H7 (cell line): ENCODE measurements around the gene RAB7A. TPM values are rescaled to one million over a fixed set of nuclear protein-coding genes. Genes with fewer than 3 reads are reported as not detected.
"Not testable (repeated sequence)": the region's sequence is repeated elsewhere in the genome, so short reads cannot be mapped to it uniquely, and the experiment has no call there.

Experiments
- DNase-seq: peaks from one replicate; pipeline ENCODE4 v3.0.0; 2012
- H3K27me3 ChIP-seq: 2 replicates; pipeline ENCODE4 v1.6.0; 2011; ENCODE audit warnings: mild to moderate bottlenecking, low read length; ENCODE audit not compliant: control insufficient read depth, insufficient read depth
- H3K36me3 ChIP-seq: replicated peaks from 2 replicates; pipeline ENCODE4 v1.5.1; 2011; ENCODE audit warnings: low read length; ENCODE audit not compliant: control insufficient read depth, insufficient read depth
- H3K4me3 ChIP-seq: 2 replicates; pipeline ENCODE4 v1.5.1; 2011; ENCODE audit warnings: low read depth, mild to moderate bottlenecking, control low read depth, low read length, moderate library complexity; ENCODE audit not compliant: insufficient read depth
- total RNA-seq: library from RNA; depleted of rRNA; stranded (reverse); fragments of >200 nt; shearing (Covaris generic); gene quantifications from 2 replicates; pipeline ENCODE4 v1.2.3, GENCODE V29; 2014

The RAB7A gene
- total RNA-seq, 1 experiment from 2014 or later, result 40.6 TPM

DNA sequence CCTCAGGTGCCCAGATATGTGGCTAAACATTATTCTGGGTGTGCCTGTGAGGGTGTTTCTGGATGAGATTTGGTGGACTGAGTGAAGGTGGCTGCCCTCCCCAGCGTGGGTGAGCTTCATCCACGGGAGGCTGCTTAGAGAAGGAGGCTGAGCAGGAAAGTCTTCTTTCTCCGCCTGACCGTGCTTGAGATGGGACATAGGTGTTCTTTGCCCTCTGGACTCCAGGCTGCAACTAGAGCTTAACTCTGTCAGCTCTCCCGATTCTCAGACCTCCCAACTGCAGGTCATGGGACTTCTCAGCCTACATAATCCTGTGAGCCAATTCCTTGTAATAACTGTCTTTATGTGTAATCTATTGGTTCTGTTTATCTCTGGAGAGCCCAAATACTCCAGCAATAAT lies 34.1 kb downstream of the RAB7A start:
- Histone ChIP-seq H3K27me3 (no peaks in the 10 kb centered on the region), H3K4me3 (no peak overlapping the region), H3K36me3 (no peaks in the 10 kb centered on the region)
- DNase-seq, result no peak

DNA sequence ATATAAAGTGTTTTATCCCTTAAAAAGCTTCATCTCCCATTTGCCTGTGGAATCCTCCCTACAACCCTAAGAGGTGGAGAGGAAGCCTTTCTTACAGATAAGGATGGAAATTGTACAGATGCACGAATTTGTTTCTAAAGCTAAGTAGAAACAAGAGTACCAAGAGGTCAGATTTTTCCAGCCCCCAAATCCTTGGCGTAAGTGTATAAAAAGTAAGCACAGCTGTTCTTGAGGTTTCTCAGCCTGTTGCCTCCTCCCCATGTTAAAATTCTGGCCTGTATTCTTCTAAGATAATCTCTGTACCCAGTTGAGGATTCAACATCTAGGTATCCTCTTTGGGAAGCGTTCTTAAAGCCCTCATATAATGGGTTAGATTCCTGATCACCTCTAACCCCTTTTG lies 34.9 kb downstream of the RAB7A start:
- Histone ChIP-seq H3K36me3 (no peaks in the 10 kb centered on the region), H3K4me3 (no peak overlapping the region)
- DNase-seq, result no peak

DNA sequence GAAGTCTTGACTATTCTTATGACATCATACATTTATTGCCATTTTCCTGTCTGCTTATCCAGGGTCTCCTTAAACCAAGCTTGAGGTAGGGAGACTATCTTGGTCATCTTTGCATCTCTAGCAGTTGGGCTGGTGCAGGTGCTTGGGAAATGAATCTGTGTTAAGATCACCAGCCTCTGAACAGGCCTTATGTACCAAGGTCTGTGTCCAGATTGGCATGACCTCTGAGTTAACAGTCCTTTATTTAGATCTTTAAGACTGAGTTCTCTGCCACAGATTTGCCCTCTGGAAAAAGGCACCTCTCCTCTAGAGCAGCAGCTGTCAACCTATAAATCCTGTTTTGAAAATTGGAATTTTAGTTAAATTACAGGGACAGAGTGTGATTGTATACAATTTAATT lies 35.4 kb downstream of the RAB7A start:
- H3K27me3 ChIP-seq, result no peaks in the 10 kb centered on the region
- H3K4me3 ChIP-seq, result no peak overlapping the region
- H3K36me3 ChIP-seq, result no peaks in the 10 kb centered on the region
- DNase-seq, result no peak

More for the DNA sequence above, 34.9 kb downstream of the RAB7A start:
- no peaks in the 10 kb centered on the region for H3K27me3 ChIP-seq

DNA sequence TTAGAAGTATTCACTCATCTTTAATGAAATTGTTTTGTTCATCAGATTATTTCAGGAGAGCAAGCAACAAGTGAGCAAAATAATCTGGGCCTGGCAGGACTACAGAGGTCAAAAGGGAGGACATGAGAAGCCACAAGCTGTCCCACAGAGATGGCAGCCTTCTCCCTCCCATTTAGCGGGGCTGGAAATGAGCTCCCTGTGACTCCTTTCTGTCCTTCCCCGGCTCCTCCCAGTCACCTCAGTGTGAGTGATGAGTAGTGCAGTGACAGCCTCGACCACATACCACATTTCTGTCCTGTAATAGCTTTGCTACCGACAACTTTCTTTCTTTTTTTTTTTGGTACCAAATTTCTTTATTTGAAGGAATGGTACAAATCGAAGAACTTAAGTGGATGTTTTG lies 38.0 kb downstream of the RAB7A start:
- no peak for DNase-seq
- H3K27me3 ChIP-seq, result no peaks in the 10 kb centered on the region
- H3K4me3 ChIP-seq, result no peak overlapping the region
- H3K36me3 ChIP-seq, result no peaks in the 10 kb centered on the region

DNA sequence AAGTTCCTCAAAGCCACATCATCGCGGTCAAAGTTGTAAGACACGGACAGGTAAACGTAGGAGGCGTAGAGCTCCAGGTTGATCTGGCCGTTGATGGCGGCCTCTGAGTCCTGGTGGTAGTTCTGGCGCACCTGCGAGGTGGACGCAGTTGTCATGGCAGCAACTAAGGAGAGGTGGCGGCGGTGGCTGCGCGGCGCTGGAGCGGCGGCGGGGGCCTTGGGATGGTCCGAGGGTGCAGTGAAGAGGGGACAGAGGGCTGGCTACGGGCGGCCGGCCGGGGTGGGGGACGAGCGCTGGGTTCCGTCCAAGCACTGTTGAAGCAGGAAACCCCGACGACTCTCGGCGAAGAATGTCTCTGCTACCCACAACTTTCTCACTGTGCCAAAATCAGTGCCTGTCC lies 38.9 kb downstream of the RAB7A start:
- no peaks in the 10 kb centered on the region for H3K36me3 ChIP-seq

DNA sequence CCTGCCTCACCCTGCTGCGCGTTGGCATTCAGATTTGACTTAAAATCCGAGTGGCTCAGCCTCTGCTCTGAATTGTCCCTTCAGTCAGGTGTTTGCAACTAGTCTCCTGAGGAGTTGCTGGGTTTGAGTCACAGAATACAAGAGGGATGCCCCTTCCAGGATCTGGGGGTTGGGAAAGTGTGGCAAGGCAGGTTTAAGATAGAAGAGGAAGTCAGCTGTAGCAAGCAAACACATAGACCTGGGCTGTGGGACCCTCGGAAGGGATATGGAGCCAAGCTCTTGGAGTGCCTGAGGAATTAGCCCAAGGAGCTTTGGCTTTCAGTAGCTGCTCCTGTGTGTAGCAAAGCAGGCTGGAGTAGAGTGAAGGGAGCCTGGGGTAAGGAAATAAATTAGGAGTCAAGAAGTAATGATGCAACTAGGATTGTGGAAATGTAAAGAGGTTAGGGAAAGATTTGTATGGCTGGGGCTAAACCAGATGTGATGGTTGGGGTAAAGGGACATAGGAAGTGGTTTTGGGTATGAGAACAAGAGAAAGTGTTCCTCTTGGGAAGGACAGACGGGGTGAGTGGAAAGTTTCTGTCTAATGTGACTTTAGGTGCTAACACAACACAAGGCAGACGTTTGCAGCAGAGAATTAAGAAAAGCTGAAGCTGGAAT lies 41.2 kb downstream of the RAB7A start:
- H3K4me3 ChIP-seq, result no peak overlapping the region
- no peaks in the 10 kb centered on the region for H3K27me3 ChIP-seq
- H3K36me3 ChIP-seq, result no peaks in the 10 kb centered on the region
- no peak for DNase-seq

More for the DNA sequence above, 38.9 kb downstream of the RAB7A start:
- no peaks in the 10 kb centered on the region for H3K27me3 ChIP-seq
- no peak overlapping the region for H3K4me3 ChIP-seq
- DNase-seq, result no peak

DNA sequence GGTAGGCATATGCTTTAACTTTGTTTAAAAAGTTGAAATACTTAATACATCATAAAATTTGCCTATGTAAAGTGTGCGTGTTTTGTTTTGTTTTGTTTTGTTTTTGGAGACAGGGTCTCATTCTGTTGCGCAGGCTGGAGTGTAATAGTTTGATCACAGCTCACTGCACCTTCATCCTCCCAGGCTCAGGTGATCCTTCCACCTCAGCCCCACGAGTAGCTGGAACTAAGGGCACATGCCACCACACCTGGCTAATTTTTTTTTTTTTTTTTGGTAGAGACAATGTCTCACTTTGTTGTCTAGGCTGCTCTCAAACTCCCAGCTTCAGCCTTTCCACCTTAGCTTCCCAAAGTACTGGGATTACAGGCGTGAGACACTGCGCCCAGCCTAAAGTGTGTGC lies 42.5 kb downstream of the RAB7A start:
- Histone ChIP-seq H3K4me3 (no peak overlapping the region), H3K36me3 (no peaks in the 10 kb centered on the region), H3K27me3 (no peaks in the 10 kb centered on the region)
- no peak for DNase-seq

DNA sequence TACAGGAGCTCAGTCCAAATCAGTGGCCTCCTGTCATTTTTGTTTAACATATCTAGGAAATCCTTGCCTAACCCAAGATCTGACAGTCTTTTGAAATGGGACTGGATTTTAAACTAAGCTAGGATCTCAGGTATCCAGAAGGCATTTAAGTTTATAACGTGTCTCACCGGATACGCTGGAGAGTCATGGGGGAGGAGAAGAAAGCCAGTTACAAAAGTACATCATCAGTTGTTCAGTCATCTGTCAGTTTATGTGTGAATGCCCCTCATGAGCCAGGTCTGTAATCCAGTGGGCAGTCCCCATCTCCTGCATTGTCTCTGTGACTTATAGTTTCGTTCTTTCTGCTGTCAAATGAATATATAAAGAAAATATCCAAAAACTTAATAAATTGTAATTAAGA lies 44.4 kb downstream of the RAB7A start:
- no peak for DNase-seq
- Histone ChIP-seq H3K27me3 (no peaks in the 10 kb centered on the region), H3K36me3 (no peaks in the 10 kb centered on the region; the same call in 1 of the 2 replicates), H3K4me3 (no peak overlapping the region)

DNA sequence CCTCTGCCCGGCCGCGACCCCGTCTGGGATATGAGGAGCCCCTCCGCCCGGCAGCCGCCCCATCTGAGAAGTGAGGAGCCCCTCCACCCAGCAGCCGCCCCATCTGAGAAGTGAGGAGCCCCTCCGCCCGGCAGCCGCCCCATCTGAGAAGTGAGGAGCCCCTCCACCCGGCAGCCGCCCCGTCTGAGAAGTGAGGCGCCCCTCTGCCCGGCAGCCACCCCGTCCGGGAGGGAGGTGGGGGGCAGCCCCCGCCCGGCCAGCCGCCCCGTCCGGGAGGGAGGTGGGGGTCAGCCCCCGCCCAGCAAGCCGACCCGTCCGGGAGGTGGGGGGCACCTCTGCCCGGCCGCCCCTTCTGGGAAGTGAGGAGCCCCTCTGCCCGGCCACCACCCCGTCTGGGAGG lies 47.2 kb downstream of the RAB7A start:
- H3K36me3 ChIP-seq, H3K4me3 ChIP-seq, DNase-seq, H3K27me3 ChIP-seq: not testable (repeated sequence)

DNA sequence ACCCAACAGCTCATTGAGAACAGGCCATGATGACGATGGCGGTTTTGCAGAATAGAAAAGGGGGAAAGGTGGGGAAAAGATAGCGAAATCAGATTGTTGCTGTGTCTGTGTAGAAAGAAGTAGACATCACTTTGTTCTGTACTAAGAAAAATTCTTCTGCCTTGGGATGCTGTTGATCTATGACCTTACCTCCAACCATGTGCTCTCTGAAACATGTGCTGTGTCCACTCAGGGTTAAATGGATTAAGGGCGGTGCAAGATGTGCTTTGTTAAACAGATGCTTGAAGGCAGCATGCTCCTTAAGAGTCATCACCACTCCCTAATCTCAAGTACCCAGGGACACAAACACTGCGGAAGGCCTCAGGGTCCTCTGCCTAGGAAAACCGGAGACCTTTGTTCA lies 47.6 kb downstream of the RAB7A start:
- not testable (repeated sequence) for DNase-seq, H3K4me3 ChIP-seq, H3K36me3 ChIP-seq, H3K27me3 ChIP-seq

DNA sequence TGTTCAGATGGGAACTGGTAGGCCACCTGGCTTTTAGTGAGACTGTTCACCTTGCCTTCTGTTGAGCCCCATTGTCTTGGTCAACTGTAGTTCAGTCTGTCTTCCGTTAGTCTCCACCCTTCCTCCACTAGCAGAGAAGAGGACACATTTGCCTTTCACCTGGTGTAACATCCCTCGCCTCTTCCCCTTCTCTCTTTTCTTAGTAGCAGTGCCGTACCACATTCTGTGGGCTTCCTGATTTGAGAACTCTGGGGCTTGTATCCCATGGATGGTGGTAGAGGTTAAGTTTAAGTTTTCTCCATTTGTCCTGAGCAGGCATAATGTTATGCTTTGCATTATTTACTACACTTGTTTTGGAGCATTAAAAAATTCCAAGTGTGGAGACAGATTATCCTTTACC lies 49.3 kb downstream of the RAB7A start:
- DNase-seq, result no peak
- no peak overlapping the region for H3K4me3 ChIP-seq
- no peaks in the 10 kb centered on the region for H3K27me3 ChIP-seq
- no peaks in the 10 kb centered on the region; the same call in 1 of the 2 replicates for H3K36me3 ChIP-seq

DNA sequence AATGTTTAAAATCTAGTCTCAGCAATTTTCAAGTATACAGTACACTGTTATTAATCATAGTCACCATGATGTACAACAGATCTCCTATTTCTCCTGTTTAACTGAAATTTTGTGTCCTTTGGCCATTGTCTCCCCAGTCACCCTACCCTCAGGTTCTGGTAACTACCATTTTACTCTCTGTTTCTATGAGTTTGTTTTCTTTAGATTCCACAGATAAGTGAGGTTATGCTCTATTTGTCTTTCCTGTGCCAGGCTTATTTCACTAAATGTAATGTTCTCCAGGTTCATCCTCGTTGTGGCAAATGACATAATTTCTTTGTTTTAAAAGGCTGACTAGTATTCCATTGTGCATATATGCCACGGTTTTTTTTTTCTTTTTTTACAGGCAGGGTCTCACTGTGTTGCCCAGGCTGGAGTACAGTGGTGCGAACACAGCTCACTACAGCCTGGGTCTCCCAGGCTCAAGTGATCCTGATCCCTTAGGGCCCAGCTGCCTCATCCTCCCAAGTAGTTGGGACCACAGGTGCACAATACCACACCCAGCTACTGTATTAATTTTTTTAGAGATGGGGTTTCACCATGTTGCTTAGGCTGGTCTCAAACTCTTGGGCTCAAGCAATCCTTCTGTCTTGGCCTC lies 50.0 kb downstream of the RAB7A start:
- H3K36me3 ChIP-seq, result no peaks in the 10 kb centered on the region; the same call in 1 of the 2 replicates
- no peak for DNase-seq
- H3K27me3 ChIP-seq, result no peaks in the 10 kb centered on the region
- H3K4me3 ChIP-seq, result no peak overlapping the region

DNA sequence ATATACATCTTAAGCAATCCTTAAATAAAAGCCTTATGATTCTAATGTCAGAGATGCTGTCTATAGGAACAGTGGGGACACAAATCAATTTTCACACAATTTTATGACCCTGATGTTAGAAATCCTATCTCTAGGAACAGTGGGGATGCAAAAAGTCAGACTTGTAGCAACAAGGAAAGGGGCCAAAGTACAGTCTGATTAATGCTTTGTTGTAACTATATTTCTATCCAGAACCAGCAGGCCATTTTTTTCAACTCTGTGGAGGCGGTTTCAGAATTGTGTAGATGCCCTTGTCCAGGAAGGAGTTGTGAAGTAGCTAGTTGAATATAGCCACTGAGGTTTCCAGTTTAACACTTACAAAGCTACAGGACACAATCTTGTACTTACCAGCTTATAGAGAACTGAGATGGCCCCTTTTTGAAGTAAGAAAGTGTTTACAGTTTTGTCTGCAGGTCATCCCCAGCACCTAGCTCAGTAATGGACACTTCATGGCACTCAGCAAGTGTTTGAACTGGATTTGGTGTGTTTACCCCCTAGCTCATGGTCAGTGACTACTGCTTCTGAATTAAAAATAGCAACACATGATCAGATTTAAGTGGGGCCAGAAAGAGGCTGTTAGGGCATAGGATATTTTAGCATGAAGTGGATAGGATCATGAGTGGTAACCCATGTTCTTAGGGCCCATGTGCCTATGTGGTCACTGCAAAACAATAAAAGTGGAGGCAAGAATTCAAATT lies 54.3 kb downstream of the RAB7A start:
- DNase-seq, result no peak
- Histone ChIP-seq H3K36me3 (no peaks in the 10 kb centered on the region), H3K27me3 (no peaks in the 10 kb centered on the region), H3K4me3 (no peak overlapping the region)

DNA sequence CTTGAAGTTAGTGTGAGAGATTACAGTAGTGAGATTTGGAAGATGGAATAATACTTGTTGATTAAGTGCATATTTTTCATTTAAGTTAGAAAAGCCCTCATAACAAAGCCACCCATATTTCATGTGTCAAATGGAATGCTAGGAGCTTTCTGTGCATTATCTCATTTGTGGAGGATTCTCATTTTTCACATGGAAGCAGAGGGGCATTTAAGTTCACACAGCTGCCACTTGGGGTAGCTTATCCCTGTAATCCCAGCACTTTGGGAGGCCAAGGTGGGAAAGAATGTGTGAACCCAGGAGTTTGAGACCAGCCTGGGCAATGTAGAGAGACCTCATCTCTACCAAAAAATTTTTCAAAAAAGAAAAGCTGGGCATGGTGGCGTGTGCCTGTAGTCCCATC lies 55.2 kb downstream of the RAB7A start:
- Histone ChIP-seq H3K36me3 (no peaks in the 10 kb centered on the region), H3K27me3 (no peaks in the 10 kb centered on the region), H3K4me3 (no peak overlapping the region)
- no peak for DNase-seq
